HG02970 (cell line): ENCODE data around the gene CENPB.

Experiments used
- ATAC-seq: cut with Tn5 transposase; IDR thresholded peaks from one replicate; pipeline ENCODE4 v1.9.1; 2021; ENCODE audit warnings: mild to moderate bottlenecking, moderate library complexity, moderate number of reproducible peaks; ENCODE audit not compliant: unreplicated experiment, low FRiP score

The CENPB gene

DNA sequence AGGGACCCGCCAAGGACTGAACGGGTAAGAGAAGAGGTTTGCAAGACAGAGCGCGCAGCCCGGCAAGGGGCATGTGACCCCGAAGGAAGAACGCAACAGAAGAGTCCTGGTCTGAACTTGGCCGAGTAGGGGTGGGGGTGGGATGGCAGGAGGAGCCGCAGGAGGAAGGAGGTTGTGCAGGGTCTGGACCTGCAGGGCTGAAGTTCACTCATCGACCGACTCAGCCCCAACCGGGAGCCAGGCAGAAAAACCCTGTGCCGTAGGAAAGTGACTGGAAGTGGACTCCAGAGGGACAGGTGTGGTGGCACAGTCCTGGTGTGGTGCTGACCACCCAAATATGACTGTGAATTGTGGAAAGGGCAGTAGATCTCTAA is 34.2 kb downstream of the CENPB start:
- no peak for ATAC-seq

GRCh38 chr20:3751675-3752385 is 34.7 kb downstream of the CENPB start:
- ATAC-seq = no peak

GRCh38 chr20:3751305-3751674 is 35.2 kb downstream of the CENPB start:
- ATAC-seq = no peak

DNA sequence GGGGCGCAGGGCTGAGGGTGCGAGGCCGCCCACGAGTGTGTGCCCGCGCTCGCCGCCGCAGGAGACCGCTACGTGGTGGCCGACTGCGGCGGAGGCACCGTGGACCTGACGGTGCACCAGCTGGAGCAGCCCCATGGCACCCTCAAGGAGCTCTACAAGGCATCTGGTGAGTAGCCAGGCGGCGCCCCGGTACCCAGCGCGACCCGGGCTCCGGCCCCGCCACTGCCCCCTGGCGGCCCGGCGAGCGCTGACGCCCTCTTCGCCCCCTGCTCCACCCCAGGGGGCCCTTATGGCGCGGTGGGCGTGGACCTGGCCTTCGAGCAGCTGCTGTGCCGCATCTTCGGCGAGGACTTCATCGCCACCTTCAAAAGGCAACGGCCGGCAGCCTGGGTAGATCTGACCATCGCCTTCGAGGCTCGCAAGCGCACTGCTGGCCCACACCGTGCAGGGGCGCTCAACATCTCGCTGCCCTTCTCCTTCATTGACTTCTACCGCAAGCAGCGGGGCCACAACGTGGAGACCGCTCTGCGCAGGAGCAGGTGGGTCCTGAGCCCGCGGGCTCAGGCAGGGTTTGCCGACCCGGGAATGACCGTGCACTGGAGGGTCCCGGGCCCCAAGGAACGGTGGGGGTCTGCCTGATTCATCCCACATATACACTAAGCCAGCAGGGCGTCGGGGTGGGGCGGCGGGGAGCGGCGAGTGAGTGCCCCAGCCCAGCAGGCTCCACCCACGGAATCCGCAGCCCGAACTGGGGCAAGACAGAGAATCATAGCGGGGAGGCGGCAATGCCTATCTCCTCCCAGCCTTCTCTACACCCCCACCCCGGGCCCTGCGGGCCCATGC is 36.6 kb downstream of the CENPB start:
- no peak for ATAC-seq

GRCh38 chr20:3749087-3749688 is 37.4 kb downstream of the CENPB start:
- ATAC-seq = no peak

- no peak for ATAC-seq
Observed at GRCh38 chr20:3748073-3748472, 38.5 kb downstream of the CENPB start.

GRCh38 chr20:3747471-3747870 is 39.1 kb downstream of the CENPB start:
- no peak for ATAC-seq

- no peak for ATAC-seq
Observed at GRCh38 chr20:3745686-3746173, 40.8 kb downstream of the CENPB start.

DNA sequence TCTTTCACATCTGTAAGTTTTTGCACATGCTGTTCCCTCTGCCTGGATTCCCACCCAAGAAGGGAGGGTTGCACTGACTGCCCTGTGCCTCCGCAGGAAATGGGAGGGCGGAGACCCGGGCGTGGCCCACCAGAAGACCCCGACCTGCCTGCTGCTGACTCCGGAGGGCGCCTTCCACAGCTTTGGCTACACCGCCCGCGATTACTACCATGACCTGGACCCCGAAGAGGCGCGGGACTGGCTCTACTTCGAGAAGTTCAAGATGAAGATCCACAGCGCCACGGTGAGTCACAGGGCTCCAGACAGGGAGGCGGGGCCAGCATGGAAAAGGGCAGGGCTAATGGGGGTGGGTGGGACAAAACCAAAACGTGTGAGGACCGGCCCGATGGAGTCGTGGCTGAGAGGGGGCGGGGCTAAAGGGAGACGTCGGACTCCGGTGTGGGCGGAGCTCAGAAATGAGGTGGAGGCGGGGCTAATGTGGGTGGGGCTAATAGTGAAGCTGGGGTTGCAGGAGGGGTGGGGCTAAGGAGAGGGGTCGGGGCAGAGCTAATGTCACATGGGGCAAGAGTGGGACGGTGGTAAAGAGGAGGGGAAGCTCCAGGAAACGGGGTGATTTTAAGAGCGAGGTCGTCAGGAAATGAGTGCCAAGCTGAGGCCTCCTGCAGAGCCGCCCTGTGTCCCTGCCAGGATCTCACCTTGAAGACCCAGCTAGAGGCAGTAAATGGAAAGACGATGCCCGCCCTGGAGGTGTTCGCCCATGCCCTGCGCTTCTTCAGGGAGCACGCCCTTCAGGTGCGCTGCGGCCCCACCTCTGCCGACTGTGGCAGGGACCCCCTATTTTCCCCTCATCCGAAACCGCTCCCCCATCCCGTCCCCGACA is 41.5 kb downstream of the CENPB start:
- ATAC-seq = no peak

DNA sequence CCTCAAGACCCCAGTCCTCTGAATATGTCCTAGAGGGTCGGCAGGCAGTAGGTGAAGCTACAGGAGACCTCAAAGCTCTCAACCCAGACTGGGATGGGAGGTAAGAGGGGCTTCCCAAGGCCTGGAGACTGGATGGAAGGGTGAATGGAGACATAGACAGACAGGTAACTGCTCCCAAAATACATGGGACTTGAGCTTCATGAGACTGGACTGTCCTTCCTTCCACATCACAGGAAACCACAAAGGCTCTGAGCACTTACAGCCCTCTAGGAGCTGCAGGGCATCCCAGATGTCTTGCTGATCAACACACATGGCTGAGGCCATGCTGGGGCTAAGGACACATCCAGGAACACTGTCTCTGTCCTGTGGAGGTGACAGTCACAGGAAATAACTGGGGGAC is 42.5 kb downstream of the CENPB start:
- ATAC-seq = no peak

DNA sequence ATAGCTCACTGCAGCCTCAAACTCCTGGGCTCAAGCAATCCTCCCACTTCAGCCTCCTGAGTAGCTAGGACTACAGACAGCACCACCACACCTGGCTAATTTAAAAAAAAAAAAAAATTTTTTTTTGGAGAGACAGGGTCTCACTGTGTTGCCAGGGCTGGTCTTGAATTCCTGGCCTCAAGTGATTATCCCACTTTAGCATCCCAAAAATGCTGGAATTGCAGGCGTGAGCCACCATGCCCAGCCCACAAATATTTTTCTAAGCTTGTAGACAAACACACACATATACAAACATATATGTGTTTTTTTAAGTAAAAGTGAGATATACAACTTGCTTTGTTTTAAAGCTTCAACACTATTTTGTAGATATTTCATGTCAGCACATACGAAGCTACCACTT is 43.3 kb downstream of the CENPB start:
- no peak for ATAC-seq

DNA sequence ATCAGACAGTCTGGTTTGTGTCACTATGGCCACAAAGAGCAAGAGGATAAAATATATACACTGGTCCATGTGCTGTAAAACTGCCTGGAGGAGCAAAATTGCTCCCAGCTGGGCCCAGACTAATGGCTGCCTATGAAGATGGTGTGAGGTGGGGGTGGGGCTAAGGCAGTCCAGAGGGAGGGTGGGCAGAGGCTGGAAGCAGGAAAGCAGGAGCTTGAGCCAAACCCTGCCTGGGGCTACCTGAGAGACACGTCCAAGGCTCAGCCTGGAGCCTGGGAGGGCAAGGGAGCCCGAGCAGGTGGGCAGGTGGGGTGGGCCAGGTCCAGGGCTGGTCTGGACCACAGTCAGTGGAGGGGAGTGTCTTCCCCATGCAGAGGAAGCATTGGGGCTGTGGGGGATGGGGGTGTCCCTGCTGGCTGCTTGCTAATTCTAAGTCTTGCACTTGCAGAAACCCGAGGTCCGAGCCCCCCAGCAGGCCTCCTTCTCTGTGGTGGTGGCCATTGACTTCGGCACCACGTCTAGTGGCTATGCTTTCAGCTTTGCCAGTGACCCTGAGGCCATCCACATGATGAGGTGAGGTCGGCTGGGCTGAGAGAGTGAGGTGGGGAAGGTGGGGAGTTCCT is 44.6 kb downstream of the CENPB start:
- ATAC-seq = no peak

DNA sequence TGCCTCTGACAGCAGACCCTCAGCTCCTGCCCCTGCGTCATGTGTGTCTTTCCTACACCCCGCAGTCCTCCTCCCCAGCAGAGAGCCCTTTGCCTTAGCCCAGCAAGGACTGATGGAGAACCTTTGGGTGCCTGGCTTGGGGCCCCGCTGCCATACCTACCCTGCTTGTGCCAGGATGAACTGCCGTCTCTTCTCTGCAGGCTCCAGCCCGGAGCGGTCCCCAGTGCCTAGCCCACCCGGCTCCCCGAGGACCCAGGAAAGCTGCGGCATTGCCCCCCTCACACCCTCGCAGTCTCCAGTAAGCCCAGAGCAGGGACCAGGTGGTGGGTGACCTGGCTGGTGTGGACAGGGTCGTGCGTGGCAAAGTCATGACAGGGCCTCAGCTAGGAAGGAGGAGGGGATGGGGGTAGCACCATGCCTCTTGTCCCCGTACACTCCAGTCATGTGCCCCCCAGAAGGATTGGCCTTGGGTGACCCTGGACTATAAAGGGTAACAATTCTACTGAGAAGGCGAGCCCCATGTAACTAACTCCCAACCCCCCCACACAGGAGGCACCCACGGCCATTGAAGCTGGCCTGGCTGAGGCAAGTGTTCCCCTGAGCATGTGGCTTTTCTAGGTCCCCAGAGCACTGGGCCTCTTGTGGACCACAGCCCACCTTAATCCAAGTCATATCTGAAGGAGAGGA is 45.8 kb downstream of the CENPB start:
- no peak for ATAC-seq

- no peak for ATAC-seq
Observed at GRCh38 chr20:3739926-3740451, 46.6 kb downstream of the CENPB start.

DNA sequence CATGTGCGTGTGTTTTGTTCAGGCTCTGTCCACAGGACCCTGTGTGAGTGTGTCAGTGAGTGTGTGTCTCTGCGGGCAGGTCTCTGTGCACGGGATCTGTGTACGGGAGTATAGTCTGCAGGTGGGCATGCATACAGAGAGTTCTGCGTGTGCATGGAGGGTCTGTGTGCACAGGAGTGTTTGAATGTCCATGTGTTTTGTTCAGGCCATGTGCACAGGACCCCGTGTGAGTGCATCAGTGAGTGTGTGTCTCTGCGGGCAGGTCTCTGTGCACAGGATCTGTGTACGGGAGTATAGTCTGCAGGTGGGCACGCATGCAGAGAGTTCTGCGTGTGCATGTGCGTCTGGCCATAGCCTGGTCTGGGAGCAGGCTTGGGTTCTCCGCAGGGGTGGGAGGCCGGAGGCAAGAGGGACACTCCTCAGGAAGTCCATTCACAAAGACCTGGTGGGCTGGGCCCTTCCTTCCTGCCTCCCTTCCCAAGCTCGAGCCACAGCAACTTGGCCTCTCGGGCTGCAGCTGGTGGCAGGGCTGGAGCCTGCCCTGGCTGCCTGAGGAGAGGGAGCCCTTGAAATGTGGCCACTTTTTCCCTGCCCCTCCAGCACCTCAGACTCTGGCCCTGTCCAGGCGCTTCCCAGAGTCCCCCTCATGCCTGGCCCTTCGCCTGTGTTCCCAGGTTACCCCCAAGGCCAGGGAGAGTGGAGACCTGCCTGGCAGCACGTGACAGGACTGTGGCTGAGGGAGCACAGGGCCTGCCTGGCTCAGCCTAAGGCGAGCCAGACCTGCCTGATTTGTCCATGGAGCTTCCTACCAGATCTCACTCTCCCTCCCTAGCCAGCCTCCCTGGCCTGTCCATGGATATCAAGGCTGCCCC is 47.2 kb downstream of the CENPB start:
- ATAC-seq = no peak

- no peak for ATAC-seq
Observed at GRCh38 chr20:3738111-3739053, 48.2 kb downstream of the CENPB start.

- no peak for ATAC-seq
Observed at GRCh38 chr20:3735768-3736167, 50.8 kb downstream of the CENPB start.
